ENCODE results near the gene CATSPERZ. TPM values are rescaled to one million over a fixed set of nuclear protein-coding genes. Genes with fewer than 3 reads are reported as not detected.
A peak's percentile ranks its signal among the peaks of the same experiment; 100 is the strongest.

The CATSPERZ gene
- total and polyA plus RNA-seq, 2 of the 13 experiments (the other 11 are each of a cell fraction or from before 2014, with no cell fraction given): 0.22 to 0.48 TPM

DNA sequence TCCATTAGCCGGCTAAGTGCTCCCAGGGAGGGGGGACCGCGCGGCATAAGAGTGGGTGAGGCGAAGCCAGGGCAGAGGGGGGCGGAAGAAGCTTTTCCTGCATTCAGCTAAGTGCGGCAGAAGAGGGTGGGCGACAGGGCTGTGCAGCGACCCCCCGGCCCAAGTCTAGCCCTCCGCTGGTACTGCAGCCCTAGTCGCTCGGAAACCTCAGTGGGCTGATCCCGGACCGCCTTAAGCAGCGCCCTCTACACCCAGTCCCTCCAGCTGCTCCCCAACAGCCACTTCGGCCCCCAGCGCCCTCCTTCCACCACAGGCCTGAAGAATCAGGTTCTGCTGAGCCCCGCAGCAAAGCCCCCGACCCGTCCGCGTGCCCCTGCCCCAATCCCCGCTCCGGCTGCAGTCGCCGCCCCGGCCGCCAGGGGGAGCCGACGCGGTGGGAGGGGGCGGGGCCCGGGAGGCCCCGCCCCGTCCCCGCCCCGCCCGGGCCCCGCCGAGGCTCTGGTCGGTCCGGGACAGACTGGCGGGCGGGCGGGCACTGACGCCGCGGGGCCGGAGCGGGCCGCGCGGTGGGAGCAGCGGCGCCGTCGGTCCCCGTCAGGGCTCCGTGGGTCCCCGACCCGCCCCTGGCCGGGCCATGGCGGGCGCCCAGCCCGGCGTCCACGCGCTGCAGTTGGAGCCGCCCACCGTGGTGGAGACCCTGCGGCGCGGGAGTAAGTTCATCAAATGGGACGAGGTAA lies 49.0 kb upstream of the CATSPERZ start, which contains the start of gene PLCB3 (continued):
- TF ChIP-seq, protein P1, sequence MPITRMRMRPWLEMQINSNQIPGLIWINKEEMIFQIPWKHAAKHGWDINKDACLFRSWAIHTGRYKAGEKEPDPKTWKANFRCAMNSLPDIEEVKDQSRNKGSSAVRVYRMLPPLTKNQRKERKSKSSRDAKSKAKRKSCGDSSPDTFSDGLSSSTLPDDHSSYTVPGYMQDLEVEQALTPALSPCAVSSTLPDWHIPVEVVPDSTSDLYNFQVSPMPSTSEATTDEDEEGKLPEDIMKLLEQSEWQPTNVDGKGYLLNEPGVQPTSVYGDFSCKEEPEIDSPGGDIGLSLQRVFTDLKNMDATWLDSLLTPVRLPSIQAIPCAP (CRISPR knock-in tag; IDR thresholded peaks at IDR 0.05; ENCODE audit: low read depth): no peak
- TF ChIP-seq RFXAP (CRISPR knock-in tag; IDR thresholded peaks at IDR 0.05; ENCODE audit: borderline replicate concordance) (0 out of 2 replicates have a peak, but pooled peaks have one; percentile 42), AHR (CRISPR knock-in tag; IDR thresholded peaks at IDR 0.05) (no peak), RFX1 (IDR thresholded peaks at IDR 0.05) (no peak), SRSF4 (IDR thresholded peaks at IDR 0.05; ENCODE audit: low read depth, low read length, poor library complexity, severe bottlenecking) (no peak), MED1 (CRISPR knock-in tag; IDR thresholded peaks at IDR 0.05) (no peak), ZC3H4 (CRISPR knock-in tag; IDR thresholded peaks at IDR 0.05; ENCODE audit: borderline replicate concordance) (no peak), SP1 (IDR thresholded peaks at IDR 0.05) (no peak), SP1 (CRISPR knock-in tag; IDR thresholded peaks at IDR 0.05) (peak; percentile 88), SUZ12 (IDR thresholded peaks at IDR 0.05; ENCODE audit: low read depth, low read length) (no peak), ZNF713 (CRISPR knock-in tag; IDR thresholded peaks at IDR 0.05) (no peak), FOXC1 (CRISPR knock-in tag; IDR thresholded peaks at IDR 0.05; ENCODE audit: borderline replicate concordance) (no peak), ARNTL (CRISPR knock-in tag; IDR thresholded peaks at IDR 0.05) (0 out of 2 replicates have a peak, but pooled peaks have one; percentile 27)
- TF ChIP-seq, protein P2, sequence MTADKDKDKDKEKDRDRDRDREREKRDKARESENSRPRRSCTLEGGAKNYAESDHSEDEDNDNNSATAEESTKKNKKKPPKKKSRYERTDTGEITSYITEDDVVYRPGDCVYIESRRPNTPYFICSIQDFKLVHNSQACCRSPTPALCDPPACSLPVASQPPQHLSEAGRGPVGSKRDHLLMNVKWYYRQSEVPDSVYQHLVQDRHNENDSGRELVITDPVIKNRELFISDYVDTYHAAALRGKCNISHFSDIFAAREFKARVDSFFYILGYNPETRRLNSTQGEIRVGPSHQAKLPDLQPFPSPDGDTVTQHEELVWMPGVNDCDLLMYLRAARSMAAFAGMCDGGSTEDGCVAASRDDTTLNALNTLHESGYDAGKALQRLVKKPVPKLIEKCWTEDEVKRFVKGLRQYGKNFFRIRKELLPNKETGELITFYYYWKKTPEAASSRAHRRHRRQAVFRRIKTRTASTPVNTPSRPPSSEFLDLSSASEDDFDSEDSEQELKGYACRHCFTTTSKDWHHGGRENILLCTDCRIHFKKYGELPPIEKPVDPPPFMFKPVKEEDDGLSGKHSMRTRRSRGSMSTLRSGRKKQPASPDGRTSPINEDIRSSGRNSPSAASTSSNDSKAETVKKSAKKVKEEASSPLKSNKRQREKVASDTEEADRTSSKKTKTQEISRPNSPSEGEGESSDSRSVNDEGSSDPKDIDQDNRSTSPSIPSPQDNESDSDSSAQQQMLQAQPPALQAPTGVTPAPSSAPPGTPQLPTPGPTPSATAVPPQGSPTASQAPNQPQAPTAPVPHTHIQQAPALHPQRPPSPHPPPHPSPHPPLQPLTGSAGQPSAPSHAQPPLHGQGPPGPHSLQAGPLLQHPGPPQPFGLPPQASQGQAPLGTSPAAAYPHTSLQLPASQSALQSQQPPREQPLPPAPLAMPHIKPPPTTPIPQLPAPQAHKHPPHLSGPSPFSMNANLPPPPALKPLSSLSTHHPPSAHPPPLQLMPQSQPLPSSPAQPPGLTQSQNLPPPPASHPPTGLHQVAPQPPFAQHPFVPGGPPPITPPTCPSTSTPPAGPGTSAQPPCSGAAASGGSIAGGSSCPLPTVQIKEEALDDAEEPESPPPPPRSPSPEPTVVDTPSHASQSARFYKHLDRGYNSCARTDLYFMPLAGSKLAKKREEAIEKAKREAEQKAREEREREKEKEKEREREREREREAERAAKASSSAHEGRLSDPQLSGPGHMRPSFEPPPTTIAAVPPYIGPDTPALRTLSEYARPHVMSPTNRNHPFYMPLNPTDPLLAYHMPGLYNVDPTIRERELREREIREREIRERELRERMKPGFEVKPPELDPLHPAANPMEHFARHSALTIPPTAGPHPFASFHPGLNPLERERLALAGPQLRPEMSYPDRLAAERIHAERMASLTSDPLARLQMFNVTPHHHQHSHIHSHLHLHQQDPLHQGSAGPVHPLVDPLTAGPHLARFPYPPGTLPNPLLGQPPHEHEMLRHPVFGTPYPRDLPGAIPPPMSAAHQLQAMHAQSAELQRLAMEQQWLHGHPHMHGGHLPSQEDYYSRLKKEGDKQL (CRISPR knock-in tag; IDR thresholded peaks at IDR 0.05; ENCODE audit: low read depth): no peak
- TF ChIP-seq, protein P3, sequence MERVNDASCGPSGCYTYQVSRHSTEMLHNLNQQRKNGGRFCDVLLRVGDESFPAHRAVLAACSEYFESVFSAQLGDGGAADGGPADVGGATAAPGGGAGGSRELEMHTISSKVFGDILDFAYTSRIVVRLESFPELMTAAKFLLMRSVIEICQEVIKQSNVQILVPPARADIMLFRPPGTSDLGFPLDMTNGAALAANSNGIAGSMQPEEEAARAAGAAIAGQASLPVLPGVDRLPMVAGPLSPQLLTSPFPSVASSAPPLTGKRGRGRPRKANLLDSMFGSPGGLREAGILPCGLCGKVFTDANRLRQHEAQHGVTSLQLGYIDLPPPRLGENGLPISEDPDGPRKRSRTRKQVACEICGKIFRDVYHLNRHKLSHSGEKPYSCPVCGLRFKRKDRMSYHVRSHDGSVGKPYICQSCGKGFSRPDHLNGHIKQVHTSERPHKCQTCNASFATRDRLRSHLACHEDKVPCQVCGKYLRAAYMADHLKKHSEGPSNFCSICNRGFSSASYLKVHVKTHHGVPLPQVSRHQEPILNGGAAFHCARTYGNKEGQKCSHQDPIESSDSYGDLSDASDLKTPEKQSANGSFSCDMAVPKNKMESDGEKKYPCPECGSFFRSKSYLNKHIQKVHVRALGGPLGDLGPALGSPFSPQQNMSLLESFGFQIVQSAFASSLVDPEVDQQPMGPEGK (CRISPR knock-in tag; IDR thresholded peaks at IDR 0.05): peak; percentile 51; the same call in 1 of the 2 replicates
- TF ChIP-seq, protein P4, sequence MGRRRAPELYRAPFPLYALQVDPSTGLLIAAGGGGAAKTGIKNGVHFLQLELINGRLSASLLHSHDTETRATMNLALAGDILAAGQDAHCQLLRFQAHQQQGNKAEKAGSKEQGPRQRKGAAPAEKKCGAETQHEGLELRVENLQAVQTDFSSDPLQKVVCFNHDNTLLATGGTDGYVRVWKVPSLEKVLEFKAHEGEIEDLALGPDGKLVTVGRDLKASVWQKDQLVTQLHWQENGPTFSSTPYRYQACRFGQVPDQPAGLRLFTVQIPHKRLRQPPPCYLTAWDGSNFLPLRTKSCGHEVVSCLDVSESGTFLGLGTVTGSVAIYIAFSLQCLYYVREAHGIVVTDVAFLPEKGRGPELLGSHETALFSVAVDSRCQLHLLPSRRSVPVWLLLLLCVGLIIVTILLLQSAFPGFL (CRISPR knock-in tag; IDR thresholded peaks at IDR 0.05): no peak

Measured in HepG2 (cell line).